T-helper 2 cell treated with Interferon-gamma antibody and Interleukin-4, amounts not matched to agents 5 μg/mL and 100 μg/mL, for 36 hours (primary cell): ENCODE measurements around the gene AMOT.
A peak's percentile ranks its signal among the peaks of the same experiment; 100 is the strongest.

Experiments used
- DNase-seq: peaks from one replicate; pipeline ENCODE4 v3.0.0; 2021; ENCODE audit warnings: low spot score
- H3K27ac Mint-ChIP-seq: one replicate; pipeline ENCODE4 v1.8.0; 2021; ENCODE audit warnings: mild to moderate bottlenecking, mixed read lengths
- H3K27me3 Mint-ChIP-seq: one replicate; pipeline ENCODE4 v1.8.0; 2021; ENCODE audit warnings: low read depth, mixed read lengths
- H3K36me3 Mint-ChIP-seq: one replicate; pipeline ENCODE4 v1.8.0; 2021; ENCODE audit warnings: low read depth, mixed read lengths
- H3K4me1 Mint-ChIP-seq: one replicate; pipeline ENCODE4 v1.8.0; 2021; ENCODE audit warnings: low read depth, mixed read lengths
- H3K4me3 Mint-ChIP-seq: one replicate; pipeline ENCODE4 v1.8.0; 2022; ENCODE audit warnings: mild to moderate bottlenecking, moderate library complexity, mixed read lengths
- H3K9me3 Mint-ChIP-seq: one replicate; pipeline ENCODE4 v1.8.0; 2021; ENCODE audit warnings: mixed read lengths

Gene AMOT

GRCh38 chrX:112852851-112853250 is 12.2 kb upstream of the AMOT start:
- peaks cover 1% of the 10 kb centered on the region for H3K36me3 Mint-ChIP-seq
- H3K4me1 Mint-ChIP-seq, result peaks cover 32% of the 10 kb centered on the region
- H3K4me3 Mint-ChIP-seq, result no peak overlapping the region
- peaks cover 4% of the 10 kb centered on the region for H3K27me3 Mint-ChIP-seq
- no peak for DNase-seq
- no peak overlapping the region for H3K27ac Mint-ChIP-seq
- H3K9me3 Mint-ChIP-seq, result no peaks in the 10 kb centered on the region

DNA sequence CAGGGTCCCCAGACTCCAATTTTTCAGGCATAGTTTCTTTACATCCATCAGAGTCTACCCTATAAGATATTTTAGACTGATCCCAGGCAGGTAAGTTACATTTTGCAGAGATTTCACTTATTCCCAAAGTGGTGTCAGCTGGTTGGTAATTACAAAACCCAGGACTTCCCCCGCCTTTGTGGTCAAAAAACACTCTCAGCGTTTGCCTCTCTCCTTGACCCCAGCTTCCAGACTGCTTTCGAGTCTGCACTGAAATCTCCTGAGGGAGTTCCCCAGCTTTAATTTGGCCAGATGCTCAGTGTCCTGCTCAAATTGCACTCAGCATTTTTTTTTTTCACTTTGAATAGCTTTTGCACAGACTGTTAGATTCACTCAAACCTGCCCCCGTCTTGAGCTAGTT is 11.2 kb upstream of the AMOT start:
- H3K4me3 Mint-ChIP-seq, result no peak overlapping the region
- peaks cover 1% of the 10 kb centered on the region for H3K36me3 Mint-ChIP-seq
- DNase-seq, result no peak
- peaks cover 28% of the 10 kb centered on the region for H3K4me1 Mint-ChIP-seq
- peaks cover 4% of the 10 kb centered on the region for H3K27me3 Mint-ChIP-seq
- H3K9me3 Mint-ChIP-seq, result no peaks in the 10 kb centered on the region
- no peak overlapping the region for H3K27ac Mint-ChIP-seq

DNA sequence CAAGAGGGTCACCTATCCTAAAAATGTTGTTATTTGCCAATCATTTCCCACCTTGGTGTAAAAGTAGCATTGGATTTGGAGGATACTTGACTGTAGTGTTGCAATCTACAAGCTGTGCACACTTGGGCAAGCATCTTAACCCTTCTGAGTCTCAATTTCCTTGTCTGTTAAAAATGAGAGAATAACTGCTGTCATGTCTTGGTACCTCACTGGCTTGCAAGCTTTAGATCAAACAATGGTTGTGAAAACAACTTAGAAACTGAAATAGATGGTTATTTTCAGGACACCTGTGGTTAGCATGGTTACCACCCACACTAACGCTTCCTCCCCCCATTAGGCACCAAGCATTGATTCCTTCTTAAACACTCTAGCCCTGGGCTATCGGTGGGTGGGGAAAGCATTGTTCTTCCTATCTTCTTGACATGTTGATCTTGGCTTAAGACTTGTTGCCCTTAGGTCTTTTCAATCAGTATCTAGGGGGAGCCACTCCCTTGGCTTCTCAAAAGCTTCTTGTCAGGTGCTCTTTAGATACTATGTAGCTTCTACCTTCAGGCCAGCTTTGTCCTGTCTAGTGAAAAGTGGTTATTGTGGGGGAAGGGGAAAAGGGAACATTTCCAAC is 10.6 kb upstream of the AMOT start:
- peak overlapping the region; percentile 52 for H3K27ac Mint-ChIP-seq
- H3K27me3 Mint-ChIP-seq, result peaks cover 4% of the 10 kb centered on the region
- H3K9me3 Mint-ChIP-seq, result no peaks in the 10 kb centered on the region
- peak overlapping the region; percentile 58 for H3K4me3 Mint-ChIP-seq
- peaks cover 1% of the 10 kb centered on the region for H3K36me3 Mint-ChIP-seq
- H3K4me1 Mint-ChIP-seq, result peaks cover 26% of the 10 kb centered on the region
- peak; percentile 25 for DNase-seq

DNA sequence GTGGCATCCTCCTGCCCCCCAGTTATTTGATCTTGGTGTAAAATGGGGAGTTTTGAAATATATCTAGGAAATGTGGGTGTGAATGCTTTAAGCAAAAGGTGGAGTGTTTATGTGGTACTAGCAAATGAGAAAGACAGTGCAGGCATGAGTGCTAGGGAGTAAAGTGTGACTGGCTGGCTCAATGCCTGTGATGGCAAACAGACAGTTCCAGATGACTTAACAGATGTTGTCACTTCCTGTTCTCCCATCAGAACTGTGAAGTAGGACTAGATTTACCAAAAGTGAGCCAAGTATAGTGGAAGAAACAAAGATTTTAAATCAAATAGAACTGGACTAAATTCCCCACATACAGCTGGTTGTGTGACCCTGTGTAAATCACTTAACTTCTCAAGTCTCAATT is 8.4 kb upstream of the AMOT start:
- Mint-ChIP-seq H3K27me3 (peaks cover 4% of the 10 kb centered on the region), H3K9me3 (no peaks in the 10 kb centered on the region), H3K36me3 (peaks cover 1% of the 10 kb centered on the region), H3K27ac (no peak overlapping the region), H3K4me3 (no peak overlapping the region), H3K4me1 (peaks cover 33% of the 10 kb centered on the region)
- no peak for DNase-seq

DNA sequence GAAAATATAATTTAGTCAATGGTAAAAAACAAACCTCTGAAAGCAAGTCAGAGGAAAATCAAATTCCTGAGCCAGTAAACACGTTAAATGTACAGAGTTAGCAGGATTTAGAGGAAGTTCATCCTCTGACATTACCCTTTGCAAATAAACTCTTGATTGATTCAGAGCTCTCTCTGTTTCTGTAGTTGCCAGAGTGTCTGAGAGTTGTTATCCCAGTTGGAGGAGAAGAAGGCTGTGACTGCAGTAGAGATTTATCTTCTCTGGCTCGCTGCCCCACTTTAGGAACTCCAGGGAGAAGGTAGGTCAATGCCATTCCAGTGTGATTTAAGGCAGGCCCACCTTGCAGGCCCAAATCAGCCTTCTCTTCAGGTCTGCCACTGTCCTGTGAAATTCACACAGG is 6.2 kb upstream of the AMOT start:
- Mint-ChIP-seq H3K27ac (no peak overlapping the region), H3K36me3 (peaks cover 1% of the 10 kb centered on the region), H3K4me1 (peaks cover 34% of the 10 kb centered on the region), H3K27me3 (no peaks in the 10 kb centered on the region), H3K4me3 (no peak overlapping the region), H3K9me3 (no peaks in the 10 kb centered on the region)
- no peak for DNase-seq

DNA sequence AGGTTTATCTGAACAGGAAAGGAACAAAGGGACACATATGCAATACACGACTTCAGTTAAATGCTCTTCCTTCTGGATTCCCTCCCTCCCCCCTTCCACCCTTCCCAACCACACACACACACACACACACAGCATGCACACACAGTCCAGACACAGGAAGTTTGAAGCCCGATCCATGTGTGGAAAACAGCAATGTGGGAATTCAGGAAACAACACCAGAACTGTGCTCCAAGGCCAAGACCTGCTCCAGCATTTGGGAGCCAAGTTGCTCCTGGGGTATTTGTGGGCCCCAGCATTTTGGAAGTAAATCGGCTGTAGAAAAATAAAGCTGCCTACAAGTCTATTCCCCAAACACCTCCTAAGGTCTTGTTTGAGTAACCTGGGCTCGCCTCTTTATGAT is 5.6 kb upstream of the AMOT start:
- Mint-ChIP-seq H3K27ac (no peak overlapping the region), H3K4me3 (no peak overlapping the region), H3K36me3 (peaks cover 1% of the 10 kb centered on the region), H3K27me3 (no peaks in the 10 kb centered on the region), H3K4me1 (peaks cover 29% of the 10 kb centered on the region), H3K9me3 (no peaks in the 10 kb centered on the region)
- no peak for DNase-seq

GRCh38 chrX:112844250-112844649 is 3.6 kb upstream of the AMOT start:
- no peaks in the 10 kb centered on the region for H3K9me3 Mint-ChIP-seq
- peaks cover 25% of the 10 kb centered on the region for H3K4me1 Mint-ChIP-seq
- no peaks in the 10 kb centered on the region for H3K36me3 Mint-ChIP-seq
- H3K4me3 Mint-ChIP-seq, result peak overlapping the region; percentile 12
- no peak overlapping the region for H3K27ac Mint-ChIP-seq
- H3K27me3 Mint-ChIP-seq, result peaks cover 8% of the 10 kb centered on the region
- DNase-seq, result no peak

- no peaks in the 10 kb centered on the region for H3K36me3 Mint-ChIP-seq
- peak overlapping the region; percentile 31 for H3K27ac Mint-ChIP-seq
- no peaks in the 10 kb centered on the region for H3K9me3 Mint-ChIP-seq
- peak overlapping the region; percentile 69 for H3K4me3 Mint-ChIP-seq
- peaks cover 10% of the 10 kb centered on the region for H3K27me3 Mint-ChIP-seq
- DNase-seq, result no peak
- peaks cover 20% of the 10 kb centered on the region for H3K4me1 Mint-ChIP-seq
Observed at GRCh38 chrX:112841820-112842157, 1.2 kb upstream of the AMOT start.

DNA sequence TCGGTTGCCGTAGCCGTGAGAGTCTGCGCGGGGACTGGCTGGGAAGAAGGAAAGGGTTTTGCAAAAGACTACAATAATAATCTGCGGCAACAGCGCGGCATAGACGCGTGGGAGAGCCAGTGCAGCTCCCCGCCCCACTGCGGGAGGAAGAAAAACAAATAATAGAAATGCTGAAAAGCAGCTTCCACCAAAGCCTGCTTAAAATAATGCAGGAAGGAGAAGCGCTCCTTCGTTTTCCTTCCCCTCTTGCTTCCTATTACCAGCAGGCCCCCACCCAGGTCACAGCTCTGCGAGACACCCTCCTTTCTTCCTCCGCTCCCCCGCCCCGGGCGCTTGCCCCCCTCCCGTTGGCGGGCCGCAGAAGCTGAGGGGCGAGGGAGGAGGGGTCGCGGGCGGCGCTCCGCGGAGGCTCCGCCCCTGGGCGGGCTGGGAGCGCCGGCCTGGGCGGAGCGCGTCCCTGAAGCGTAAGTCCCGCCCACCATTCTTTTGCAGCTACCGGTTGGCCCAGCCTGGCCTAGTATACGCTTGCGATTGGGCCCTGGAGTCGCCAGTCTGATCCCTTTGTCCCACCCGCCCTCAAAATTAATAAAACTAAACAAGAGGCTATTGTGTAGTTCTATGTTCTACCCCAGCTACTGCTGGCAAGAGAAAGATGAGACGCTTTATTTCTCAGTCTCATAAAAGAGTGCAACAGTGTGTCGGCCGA is 636 bp upstream of the AMOT start:
- H3K27ac Mint-ChIP-seq, result peak overlapping the region; percentile 68
- H3K27me3 Mint-ChIP-seq, result peaks cover 10% of the 10 kb centered on the region
- H3K9me3 Mint-ChIP-seq, result no peaks in the 10 kb centered on the region
- no peaks in the 10 kb centered on the region for H3K36me3 Mint-ChIP-seq
- peak; percentile 64 for DNase-seq
- H3K4me3 Mint-ChIP-seq, result peak overlapping the region; percentile 89
- H3K4me1 Mint-ChIP-seq, result peaks cover 20% of the 10 kb centered on the region

- Mint-ChIP-seq H3K27me3 (peaks cover 10% of the 10 kb centered on the region), H3K9me3 (no peaks in the 10 kb centered on the region), H3K4me3 (peak overlapping the region; percentile 89), H3K4me1 (peaks cover 17% of the 10 kb centered on the region), H3K36me3 (no peaks in the 10 kb centered on the region), H3K27ac (no peak overlapping the region)
- DNase-seq, result no peak
Observed at GRCh38 chrX:112839856-112840255, 775 bp downstream of the AMOT start.

DNA sequence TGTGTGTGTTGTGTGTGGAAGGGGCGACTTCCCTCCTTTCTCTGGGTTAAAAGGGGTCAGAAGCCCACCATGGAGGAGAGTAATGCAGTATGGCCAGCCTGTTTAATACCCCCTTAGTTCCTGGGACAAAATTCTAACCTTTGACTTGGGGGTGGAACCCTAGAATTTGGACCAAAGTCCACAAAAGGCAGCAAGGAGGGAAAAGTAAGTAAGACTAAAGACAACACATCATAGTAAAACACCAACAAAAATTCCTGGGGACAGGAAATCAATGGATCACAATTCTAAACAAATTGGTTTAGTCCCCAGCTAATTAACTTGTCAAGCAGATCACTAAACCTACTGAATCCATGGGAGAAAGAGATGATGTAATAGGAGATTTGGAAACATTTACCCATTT is 3.1 kb downstream of the AMOT start:
- Mint-ChIP-seq H3K4me1 (peaks cover 9% of the 10 kb centered on the region), H3K4me3 (no peak overlapping the region), H3K36me3 (no peaks in the 10 kb centered on the region), H3K9me3 (no peaks in the 10 kb centered on the region), H3K27ac (no peak overlapping the region), H3K27me3 (peaks cover 10% of the 10 kb centered on the region)
- DNase-seq, result no peak

DNA sequence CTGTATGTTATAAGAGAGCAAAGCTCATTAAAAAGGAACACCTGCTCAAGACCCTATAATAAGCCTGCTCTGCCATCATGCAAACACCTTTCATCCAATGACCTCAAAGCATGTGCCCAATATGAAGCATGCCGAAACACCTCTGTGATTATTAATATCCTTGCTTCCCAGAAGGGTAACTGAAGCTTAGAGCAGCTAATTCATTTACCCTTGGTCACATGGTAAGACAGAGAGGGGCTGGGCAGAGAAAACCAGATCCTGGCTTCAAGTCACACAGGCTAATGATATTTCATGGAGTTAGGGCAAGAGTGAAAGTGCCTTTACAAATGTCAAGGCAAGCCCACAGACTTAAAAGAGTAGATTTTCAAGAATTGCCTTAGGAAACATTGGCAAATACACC is 5.6 kb downstream of the AMOT start:
- no peaks in the 10 kb centered on the region for H3K9me3 Mint-ChIP-seq
- peaks cover 7% of the 10 kb centered on the region for H3K27me3 Mint-ChIP-seq
- peaks cover 5% of the 10 kb centered on the region for H3K4me1 Mint-ChIP-seq
- no peaks in the 10 kb centered on the region for H3K36me3 Mint-ChIP-seq
- H3K27ac Mint-ChIP-seq, result no peak overlapping the region
- no peak for DNase-seq
- no peak overlapping the region for H3K4me3 Mint-ChIP-seq

DNA sequence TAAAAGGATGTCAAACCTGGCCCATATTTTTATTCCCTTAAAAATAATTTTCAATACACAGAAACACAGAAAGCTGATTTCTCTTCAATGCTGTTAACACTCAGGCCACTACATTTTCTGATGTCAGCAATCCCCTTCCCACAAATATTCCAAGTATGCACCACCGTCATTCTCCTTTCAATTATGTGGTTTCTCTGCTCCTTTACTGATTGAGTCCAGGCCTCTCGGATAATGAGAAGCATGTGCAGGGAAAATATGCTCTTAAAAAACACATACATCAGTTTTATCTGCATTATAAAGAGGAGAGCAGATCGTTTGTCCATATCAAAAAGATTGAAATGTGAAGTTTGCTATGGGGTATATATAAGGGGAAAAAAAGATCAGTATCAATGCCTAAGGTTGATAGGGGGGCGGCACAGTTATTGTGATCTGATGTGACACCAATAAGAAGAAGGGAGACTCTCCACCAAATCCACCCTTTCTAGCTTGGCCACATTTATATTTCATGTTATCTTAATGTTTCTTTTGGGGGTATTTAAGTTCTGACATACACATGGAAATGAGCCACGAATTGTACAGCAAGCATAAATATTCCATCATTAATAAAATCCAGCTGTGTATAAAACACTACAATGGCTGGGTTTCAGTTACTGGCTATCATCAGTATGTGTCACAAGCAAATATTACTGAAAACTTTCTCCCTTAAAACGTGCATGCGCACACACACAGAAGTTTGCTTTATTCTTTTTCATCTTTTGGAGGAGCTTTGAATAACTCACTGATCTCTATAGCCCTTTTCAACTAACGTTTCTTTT is 6.4 kb downstream of the AMOT start:
- H3K27me3 Mint-ChIP-seq, result peaks cover 2% of the 10 kb centered on the region

GRCh38 chrX:112832481-112833095 is 8.0 kb downstream of the AMOT start:
- DNase-seq, result no peak

More for the DNA sequence above, 6.4 kb downstream of the AMOT start:
- no peaks in the 10 kb centered on the region for H3K9me3 Mint-ChIP-seq
- no peak overlapping the region for H3K27ac Mint-ChIP-seq
- no peak overlapping the region for H3K4me3 Mint-ChIP-seq
- no peak for DNase-seq
- no peaks in the 10 kb centered on the region for H3K4me1 Mint-ChIP-seq
- no peaks in the 10 kb centered on the region for H3K36me3 Mint-ChIP-seq

More at GRCh38 chrX:112832481-112833095, 8.0 kb downstream of the AMOT start:
- Mint-ChIP-seq H3K4me1 (no peaks in the 10 kb centered on the region), H3K4me3 (no peak overlapping the region), H3K27ac (no peak overlapping the region), H3K9me3 (no peaks in the 10 kb centered on the region), H3K27me3 (no peaks in the 10 kb centered on the region), H3K36me3 (no peaks in the 10 kb centered on the region)
